Astrocyte of the cerebellum (primary cell): ENCODE results near the gene ARHGEF9.

Experiments used
- DNase-seq: peaks from one replicate; pipeline ENCODE4 v3.0.0-alpha.2; 2011; ENCODE audit warnings: low read depth
- H3K4me3 ChIP-seq: 2 replicates; pipeline ENCODE4 v1.5.1; 2011; ENCODE audit warnings: mild to moderate bottlenecking, low read depth, low read length, moderate library complexity
- CTCF ChIP-seq: IDR thresholded peaks from 2 replicates; pipeline ENCODE4 v1.5.1; 2012; ENCODE audit warnings: low read length, low read depth, moderate library complexity, mild to moderate bottlenecking; ENCODE audit errors: missing control alignments
- in situ Hi-C: cut with HindIII; loops from 2 replicates; pipeline ENCODE4 v1.10.0; 2017; ENCODE audit warnings: low sequenced_read_pairs

The ARHGEF9 gene

DNA sequence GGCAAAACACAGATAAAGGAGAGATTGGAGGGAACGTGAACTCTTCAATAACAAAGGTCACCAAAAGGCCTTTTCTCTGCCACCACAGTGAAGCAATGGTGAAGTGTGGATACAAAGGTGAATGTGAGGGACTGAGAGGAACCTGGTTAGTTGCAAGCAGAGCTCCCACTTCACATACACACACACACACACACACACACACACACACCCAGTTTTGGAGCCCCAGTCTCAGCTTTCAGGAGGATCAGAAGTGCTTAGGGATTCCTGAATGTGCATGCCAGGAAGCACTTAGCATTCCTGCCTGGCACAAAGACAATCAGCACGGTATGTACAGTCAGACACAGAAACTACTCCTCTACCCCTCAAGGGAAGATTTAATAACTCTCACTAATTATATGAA lies 71.5 kb downstream of the ARHGEF9 start:
- DNase-seq: no peak
- H3K4me3 ChIP-seq: no peak overlapping the region
- in situ Hi-C loops: no loop called here
- no peak for TF ChIP-seq CTCF

GRCh38 chrX:63708801-63709200 lies 76.2 kb downstream of the ARHGEF9 start:
- TF ChIP-seq CTCF: no peak
- in situ Hi-C loops: no loop called here
- DNase-seq: no peak
- no peak overlapping the region for H3K4me3 ChIP-seq

DNA sequence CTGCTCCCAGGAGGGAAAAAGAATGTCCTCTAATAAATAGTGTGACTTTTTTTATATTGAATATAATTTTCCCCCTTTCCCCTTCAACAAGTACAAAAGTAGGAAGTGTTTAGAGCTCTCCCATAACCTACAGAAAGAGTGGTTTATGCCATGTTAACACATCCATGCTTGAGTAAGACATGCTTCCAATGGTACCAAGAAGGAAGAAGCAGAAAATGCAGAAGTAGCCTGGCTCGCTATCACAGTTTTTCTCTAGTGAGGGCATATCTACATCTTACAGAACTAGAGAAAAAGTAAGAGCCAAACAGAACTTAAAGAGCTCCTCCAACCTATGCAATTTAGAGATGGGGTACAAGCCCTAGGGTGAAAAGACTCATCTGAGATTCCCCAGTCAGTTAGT lies 82.5 kb downstream of the ARHGEF9 start:
- in situ Hi-C loops: no loop called here
- DNase-seq: no peak
- no peak for TF ChIP-seq CTCF
- no peak overlapping the region for H3K4me3 ChIP-seq

DNA sequence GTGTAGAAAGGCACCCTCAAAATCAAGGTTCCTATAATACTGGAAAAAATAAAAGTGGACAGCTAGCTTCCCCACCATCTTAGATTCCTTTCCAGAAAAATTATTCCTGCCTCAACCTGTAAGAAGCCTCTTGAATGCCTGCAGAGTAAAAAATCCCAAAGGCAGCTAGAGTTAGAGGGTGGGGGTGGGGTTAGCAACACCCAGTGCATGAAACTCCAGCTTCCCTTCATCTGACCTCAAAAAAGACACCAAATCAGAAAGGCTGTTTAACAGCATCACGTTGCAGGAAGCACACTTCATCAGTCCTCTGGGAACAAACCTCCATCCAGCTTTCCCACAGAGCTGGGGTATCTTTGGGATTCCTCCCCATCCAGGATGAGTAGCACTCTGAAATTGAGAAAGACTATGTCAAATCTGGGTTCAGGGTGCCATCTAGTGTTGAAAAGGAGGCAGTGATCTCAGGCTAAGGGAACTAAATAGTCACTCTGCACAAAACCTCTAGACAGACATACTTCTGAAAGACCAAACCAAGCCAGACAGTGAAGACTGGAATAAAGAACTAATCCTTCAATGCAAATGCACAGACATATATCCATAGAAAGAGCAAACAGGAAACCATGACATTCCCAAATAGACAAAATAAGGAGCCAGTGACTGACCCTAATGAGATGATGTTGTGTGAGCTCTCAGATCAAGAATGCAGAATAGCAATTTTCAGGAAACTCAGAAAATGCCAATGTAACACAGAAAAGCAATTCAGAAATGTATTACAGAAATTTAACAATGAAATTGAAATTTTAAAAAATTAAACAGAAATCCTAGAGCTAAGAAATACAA lies 97.9 kb downstream of the ARHGEF9 start:
- peak; percentile 77 for TF ChIP-seq CTCF
- H3K4me3 ChIP-seq: no peak overlapping the region
- DNase-seq: peak; percentile 11
- in situ Hi-C loops: no loop called here

DNA sequence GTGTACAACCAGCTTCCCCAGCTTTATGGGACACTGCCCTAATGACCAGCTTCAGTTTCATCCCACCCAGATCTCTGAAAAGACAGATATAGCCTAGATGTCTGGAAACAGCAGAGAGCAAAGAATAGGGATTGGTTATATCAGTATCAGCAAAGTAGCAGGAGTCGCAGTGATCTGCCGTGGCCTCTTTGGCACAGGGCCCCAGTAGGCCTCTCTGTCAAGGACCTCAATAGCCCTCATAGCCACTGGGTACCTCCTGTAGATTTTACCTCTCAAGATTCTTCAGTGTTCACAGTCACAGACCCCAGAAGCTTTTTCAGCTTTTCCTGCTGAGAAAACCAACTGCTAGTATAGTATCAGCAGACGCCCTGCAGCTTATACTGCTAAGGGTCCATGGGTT lies 104.6 kb downstream of the ARHGEF9 start:
- DNase-seq: no peak
- in situ Hi-C loops: no loop called here
- no peak overlapping the region for H3K4me3 ChIP-seq
- no peak for TF ChIP-seq CTCF

- in situ Hi-C loops: no loop called here
- DNase-seq: no peak
- TF ChIP-seq CTCF: no peak
- no peak overlapping the region for H3K4me3 ChIP-seq
Measured at GRCh38 chrX:63679432-63679831, 105.6 kb downstream of the ARHGEF9 start.
